IMR-90 (cell line): ENCODE results near the gene RBM46.

ENCODE experiments used
- CEBPB ChIP-seq: IDR thresholded peaks from 2 replicates; pipeline ENCODE4 v1.6.1; 2012; ENCODE audit warnings: low read depth, low read length, improper control_type of control experiment
- CHD1 ChIP-seq: IDR thresholded peaks from 2 replicates; pipeline ENCODE4 v1.6.1; 2012; ENCODE audit warnings: low read depth, low read length, improper control_type of control experiment
- FOS ChIP-seq: fragments of 150-350 bp; IDR thresholded peaks from 2 replicates; pipeline ENCODE4 v1.6.1; 2016; ENCODE audit warnings: low read depth, low read length
- MAFK ChIP-seq: IDR thresholded peaks from 2 replicates; pipeline ENCODE4 v1.6.1; 2012; ENCODE audit warnings: low read depth, low read length, improper control_type of control experiment
- MAZ ChIP-seq: IDR thresholded peaks from 2 replicates; pipeline ENCODE4 v1.6.1; 2012; ENCODE audit warnings: low read depth, mild to moderate bottlenecking, low read length, improper control_type of control experiment, moderate library complexity, borderline replicate concordance
- MXI1 ChIP-seq: IDR thresholded peaks from 2 replicates; pipeline ENCODE4 v1.6.1; 2012; ENCODE audit warnings: low read depth, mild to moderate bottlenecking, low read length, moderate library complexity, borderline replicate concordance
- NFE2L2 ChIP-seq: fragments of 150-350 bp; IDR thresholded peaks from 2 replicates; pipeline ENCODE4 v1.6.1; 2016; ENCODE audit warnings: low read depth, mild to moderate bottlenecking, low read length
- POLR2A ChIP-seq: IDR thresholded peaks from 2 replicates; pipeline ENCODE4 v1.6.1; 2012; ENCODE audit warnings: mild to moderate bottlenecking, low read depth, low read length
- RAD21 ChIP-seq: IDR thresholded peaks from 2 replicates; pipeline ENCODE4 v1.6.1; 2012; ENCODE audit warnings: low read length, improper control_type of control experiment
- RCOR1 ChIP-seq: IDR thresholded peaks from 2 replicates; pipeline ENCODE4 v1.6.1; 2012; ENCODE audit warnings: mild to moderate bottlenecking, low read length, improper control_type of control experiment; ENCODE audit not compliant: insufficient replicate concordance
- RFX5 ChIP-seq: IDR thresholded peaks from 2 replicates; pipeline ENCODE4 v1.8.0; 2012; ENCODE audit warnings: low read depth, mild to moderate bottlenecking, low read length, moderate library complexity
- SMC3 ChIP-seq: fragments of 150-350 bp; IDR thresholded peaks from 2 replicates; pipeline ENCODE4 v1.6.1; 2016; ENCODE audit warnings: low read depth, mild to moderate bottlenecking, antibody characterized with exemption, low read length, moderate library complexity
- TF ChIP-seq, protein P1 (sequence below): conservative IDR thresholded peaks from 2 replicates; pipeline ENCODE4 v1.5.1; 2012; ENCODE audit warnings: mild to moderate bottlenecking, low read depth, low read length, improper control_type of control experiment
- TF ChIP-seq, protein P2 (sequence below): fragments of 150-350 bp; IDR thresholded peaks from 2 replicates; pipeline ENCODE4 v1.6.1; 2016; ENCODE audit warnings: low read depth, mild to moderate bottlenecking, low read length, moderate library complexity, borderline replicate concordance

DNA sequence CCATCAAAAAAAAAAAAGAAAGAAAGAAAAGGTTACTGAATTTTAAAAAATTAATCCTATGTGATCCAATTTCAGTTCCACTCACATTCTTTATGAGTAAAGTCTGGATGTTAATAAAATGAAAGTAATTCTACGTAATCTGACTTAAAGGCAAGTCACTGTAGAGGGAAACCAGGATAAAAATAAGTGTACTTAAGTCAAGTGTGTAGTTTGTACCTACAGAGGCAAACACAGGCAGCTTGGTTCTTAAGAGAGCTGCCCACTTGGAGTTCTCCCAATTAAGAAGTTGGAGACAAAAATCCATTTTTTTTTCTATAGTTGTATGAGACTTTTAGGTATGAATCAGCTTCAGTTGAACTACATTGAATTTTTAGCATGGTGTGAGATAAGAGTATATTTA is 44.3 kb upstream of the RBM46 start:
- TF ChIP-seq POLR2A (no peak), RFX5 (no peak), CEBPB (no peak), RAD21 (no peak), NFE2L2 (no peak), CHD1 (no peak), RCOR1 (no peak), MXI1 (no peak), SMC3 (no peak), MAFK (no peak), FOS (no peak), MAZ (no peak)
- TF ChIP-seq, protein P1, sequence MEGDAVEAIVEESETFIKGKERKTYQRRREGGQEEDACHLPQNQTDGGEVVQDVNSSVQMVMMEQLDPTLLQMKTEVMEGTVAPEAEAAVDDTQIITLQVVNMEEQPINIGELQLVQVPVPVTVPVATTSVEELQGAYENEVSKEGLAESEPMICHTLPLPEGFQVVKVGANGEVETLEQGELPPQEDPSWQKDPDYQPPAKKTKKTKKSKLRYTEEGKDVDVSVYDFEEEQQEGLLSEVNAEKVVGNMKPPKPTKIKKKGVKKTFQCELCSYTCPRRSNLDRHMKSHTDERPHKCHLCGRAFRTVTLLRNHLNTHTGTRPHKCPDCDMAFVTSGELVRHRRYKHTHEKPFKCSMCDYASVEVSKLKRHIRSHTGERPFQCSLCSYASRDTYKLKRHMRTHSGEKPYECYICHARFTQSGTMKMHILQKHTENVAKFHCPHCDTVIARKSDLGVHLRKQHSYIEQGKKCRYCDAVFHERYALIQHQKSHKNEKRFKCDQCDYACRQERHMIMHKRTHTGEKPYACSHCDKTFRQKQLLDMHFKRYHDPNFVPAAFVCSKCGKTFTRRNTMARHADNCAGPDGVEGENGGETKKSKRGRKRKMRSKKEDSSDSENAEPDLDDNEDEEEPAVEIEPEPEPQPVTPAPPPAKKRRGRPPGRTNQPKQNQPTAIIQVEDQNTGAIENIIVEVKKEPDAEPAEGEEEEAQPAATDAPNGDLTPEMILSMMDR: no peak
- TF ChIP-seq, protein P2, sequence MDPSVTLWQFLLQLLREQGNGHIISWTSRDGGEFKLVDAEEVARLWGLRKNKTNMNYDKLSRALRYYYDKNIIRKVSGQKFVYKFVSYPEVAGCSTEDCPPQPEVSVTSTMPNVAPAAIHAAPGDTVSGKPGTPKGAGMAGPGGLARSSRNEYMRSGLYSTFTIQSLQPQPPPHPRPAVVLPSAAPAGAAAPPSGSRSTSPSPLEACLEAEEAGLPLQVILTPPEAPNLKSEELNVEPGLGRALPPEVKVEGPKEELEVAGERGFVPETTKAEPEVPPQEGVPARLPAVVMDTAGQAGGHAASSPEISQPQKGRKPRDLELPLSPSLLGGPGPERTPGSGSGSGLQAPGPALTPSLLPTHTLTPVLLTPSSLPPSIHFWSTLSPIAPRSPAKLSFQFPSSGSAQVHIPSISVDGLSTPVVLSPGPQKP: no peak
